Lung (tissue), 12 donors: ENCODE measurements around the gene DKK3. TPM values are rescaled to one million over a fixed set of nuclear protein-coding genes. Genes with fewer than 3 reads are reported as not detected.

Experiments
- ATAC-seq: fragments of 200-7000 bp; cut with Tn5 transposase; one replicate; pipeline ENCODE4 v1.9.1; 2020; ENCODE audit warnings: moderate number of reproducible peaks; ENCODE audit not compliant: insufficient read depth, low FRiP score
- DNase-seq, 3 donors: peaks; one replicate each; pipeline ENCODE4 v3.0.0-alpha.2; 2013 to 2017
- H3K27ac ChIP-seq, 2 donors: one replicate each; pipeline ENCODE4 v1.5.1; 2013; ENCODE audit warnings: mild to moderate bottlenecking in 2 of 2, moderate library complexity in 2 of 2, control low read depth in 1 of 2, inconsistent platforms in 1 of 2, low read depth in 1 of 2, low read length in 1 of 2
- H3K27me3 ChIP-seq, 3 donors: one replicate each; pipeline ENCODE4 v1.5.1; 2013; ENCODE audit warnings: low read length in 2 of 3; ENCODE audit not compliant: control insufficient read depth in 3 of 3, insufficient read depth in 3 of 3
- H3K36me3 ChIP-seq, 4 donors: one replicate each; pipeline ENCODE4 v1.5.1; 2013; ENCODE audit warnings: low read length in 4 of 4, mild to moderate bottlenecking in 1 of 4, moderate library complexity in 1 of 4; ENCODE audit not compliant: control insufficient read depth in 4 of 4, insufficient read depth in 4 of 4
- H3K4me1 ChIP-seq, 5 donors: one replicate each; pipeline ENCODE4 v1.5.1; 2013; ENCODE audit warnings: low read length in 5 of 5, mild to moderate bottlenecking in 2 of 5, moderate library complexity in 1 of 5; ENCODE audit not compliant: control insufficient read depth in 5 of 5, insufficient read depth in 5 of 5
- H3K4me3 ChIP-seq: one replicate; pipeline ENCODE4 v1.5.1; 2013; ENCODE audit warnings: mild to moderate bottlenecking, control low read depth, moderate library complexity
- H3K9ac ChIP-seq, 2 donors: one replicate each; pipeline ENCODE4 v1.5.1; 2013; ENCODE audit warnings: low read length in 2 of 2, control low read depth in 1 of 2; ENCODE audit not compliant: insufficient read depth in 1 of 2
- H3K9me3 ChIP-seq, 4 donors: one replicate each; pipeline ENCODE4 v1.5.1; 2013; ENCODE audit warnings: low read length in 3 of 4, mild to moderate bottlenecking in 1 of 4, moderate library complexity in 1 of 4; ENCODE audit not compliant: control insufficient read depth in 4 of 4, insufficient read depth in 3 of 4
- WGBS, 2 donors: extraction: QIAGEN DNeasy Blood & Tissue Kit; methylation state at CpG; one replicate each; pipeline ENCODE4 v1.1.7; 2013; 5-methylcytosine and 5-hydroxymethylcytosine counted together
- polyA plus RNA-seq, 2 donors: library from polyadenylated mRNA; stranded (reverse); fragments of 200-250 nt; gene quantifications; one replicate each; pipeline ENCODE4 v1.2.1, GENCODE V29; 2013
- total RNA-seq, 2 donors: library from RNA; depleted of rRNA in 1 of 2; stranded (reverse); fragments of >200 nt in 1 of 2; gene quantifications; one replicate each; pipeline ENCODE4 v1.2.1, GENCODE V29; 2014 to 2021
- TF ChIP-seq, protein P1 (sequence below): IDR thresholded peaks from 2 replicates; pipeline ENCODE4 v1.5.1; 2012; ENCODE audit warnings: mild to moderate bottlenecking; ENCODE audit errors: control extremely low read depth, extremely low read depth
- donor health status: control.
- donor health status: control.
- donor health status: Bipolar disorder and iron deficiency.
- donor health status: healthy.
- donor health status: DM: yes; HTN: yes; CAD: no.

The DKK3 gene
- total and polyA plus RNA-seq, 4 donors: 45.3 to 121 (median 94.5) TPM

DNA sequence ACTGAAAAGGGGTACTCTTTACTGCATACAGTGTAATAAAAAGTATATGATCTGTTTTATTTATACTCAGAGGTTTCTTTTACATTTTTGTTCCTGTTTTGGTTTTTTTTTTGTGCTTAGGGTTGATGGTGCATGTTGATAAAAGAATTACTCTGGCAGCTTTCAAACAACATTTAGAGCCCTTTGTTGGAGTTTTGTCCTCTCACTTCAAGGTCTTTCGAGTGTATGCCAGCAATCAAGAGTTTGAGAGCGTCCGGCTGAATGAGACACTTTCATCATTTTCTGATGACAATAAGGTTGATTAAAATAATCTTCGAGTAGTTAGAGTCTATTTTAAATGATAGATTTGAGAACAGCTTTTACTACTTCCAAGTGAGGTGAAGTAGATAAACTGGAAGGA, 60.6 kb downstream of the DKK3 start:
- no peaks in the 10 kb centered on the region for H3K9me3 ChIP-seq
- H3K9ac ChIP-seq: no peak overlapping the region
- 73 to 83% methylated on average over 4 of the region's 4 CpGs for WGBS, 2 donors
- ATAC-seq (no peak), DNase-seq (no peak)
- peak overlapping the region in 1 of 2 donors; percentile 9 for H3K27ac ChIP-seq
- H3K4me1 ChIP-seq: peaks cover 0 to 14% (median 0%) of the 10 kb centered on the region in 5 donors
- H3K27me3 ChIP-seq: no peaks in the 10 kb centered on the region
- no peak overlapping the region for H3K4me3 ChIP-seq
- peaks cover 3 to 40% (median 27%) of the 10 kb centered on the region in 4 donors for H3K36me3 ChIP-seq
- TF ChIP-seq, protein P1, sequence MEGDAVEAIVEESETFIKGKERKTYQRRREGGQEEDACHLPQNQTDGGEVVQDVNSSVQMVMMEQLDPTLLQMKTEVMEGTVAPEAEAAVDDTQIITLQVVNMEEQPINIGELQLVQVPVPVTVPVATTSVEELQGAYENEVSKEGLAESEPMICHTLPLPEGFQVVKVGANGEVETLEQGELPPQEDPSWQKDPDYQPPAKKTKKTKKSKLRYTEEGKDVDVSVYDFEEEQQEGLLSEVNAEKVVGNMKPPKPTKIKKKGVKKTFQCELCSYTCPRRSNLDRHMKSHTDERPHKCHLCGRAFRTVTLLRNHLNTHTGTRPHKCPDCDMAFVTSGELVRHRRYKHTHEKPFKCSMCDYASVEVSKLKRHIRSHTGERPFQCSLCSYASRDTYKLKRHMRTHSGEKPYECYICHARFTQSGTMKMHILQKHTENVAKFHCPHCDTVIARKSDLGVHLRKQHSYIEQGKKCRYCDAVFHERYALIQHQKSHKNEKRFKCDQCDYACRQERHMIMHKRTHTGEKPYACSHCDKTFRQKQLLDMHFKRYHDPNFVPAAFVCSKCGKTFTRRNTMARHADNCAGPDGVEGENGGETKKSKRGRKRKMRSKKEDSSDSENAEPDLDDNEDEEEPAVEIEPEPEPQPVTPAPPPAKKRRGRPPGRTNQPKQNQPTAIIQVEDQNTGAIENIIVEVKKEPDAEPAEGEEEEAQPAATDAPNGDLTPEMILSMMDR: no peak

DNA sequence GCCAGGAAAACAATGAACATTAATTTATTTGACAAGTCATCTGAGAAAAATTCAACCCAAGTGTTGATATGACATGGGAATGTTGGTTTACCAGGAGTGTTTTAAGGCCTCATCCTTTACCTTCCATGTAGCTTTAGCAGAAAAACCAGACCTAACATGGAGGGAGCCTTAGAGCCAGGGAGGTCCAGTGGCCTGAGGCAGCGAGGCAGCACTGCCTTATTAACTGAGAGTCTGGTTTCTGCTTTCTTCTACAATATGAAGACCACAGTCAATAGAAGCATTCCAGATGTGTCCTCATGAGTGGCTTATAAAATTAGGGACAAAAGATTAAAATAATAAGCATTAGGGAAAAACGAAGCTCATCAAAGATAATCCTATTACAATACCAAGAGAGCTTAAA, 61.5 kb downstream of the DKK3 start:
- DNase-seq (no peak), ATAC-seq (no peak)
- peaks cover 1 to 36% (median 29%) of the 10 kb centered on the region in 4 donors for H3K36me3 ChIP-seq
- H3K27ac ChIP-seq: no peak overlapping the region
- TF ChIP-seq, protein P1: no peak
- H3K4me3 ChIP-seq: no peak overlapping the region
- H3K27me3 ChIP-seq: no peaks in the 10 kb centered on the region
- 97 to 98% methylated on average over 2 of the region's 2 CpGs for WGBS, 2 donors
- no peaks in the 10 kb centered on the region for H3K9me3 ChIP-seq
- no peak overlapping the region for H3K9ac ChIP-seq
- H3K4me1 ChIP-seq: peaks cover 0 to 14% (median 0%) of the 10 kb centered on the region in 5 donors

DNA sequence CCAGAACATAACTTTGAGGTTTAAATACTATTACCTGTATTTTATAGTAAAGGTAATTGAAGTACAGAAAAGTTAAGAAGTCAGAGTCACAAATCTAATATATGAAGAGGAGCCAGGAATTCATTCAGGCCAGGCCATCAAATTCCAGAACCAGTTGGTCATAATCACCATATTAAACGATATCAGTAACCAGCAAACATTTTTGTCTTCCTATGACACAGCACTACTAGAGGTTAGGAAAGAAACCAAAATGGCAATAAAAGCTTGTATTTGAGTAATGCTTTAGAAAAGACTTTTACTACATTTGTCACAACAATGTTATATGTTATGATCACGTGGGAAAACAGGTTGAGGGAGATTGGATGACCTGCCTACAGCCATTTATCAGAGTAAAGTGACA, 62.2 kb downstream of the DKK3 start:
- Histone ChIP-seq H3K27ac (peak overlapping the region in 1 of 2 donors; percentile 60), H3K4me3 (no peak overlapping the region), H3K9me3 (no peaks in the 10 kb centered on the region), H3K9ac (no peak overlapping the region), H3K4me1 (peaks cover 0 to 14% (median 0%) of the 10 kb centered on the region in 5 donors), H3K27me3 (no peaks in the 10 kb centered on the region), H3K36me3 (peaks cover 1 to 30% (median 24%) of the 10 kb centered on the region in 4 donors)
- TF ChIP-seq, protein P1: no peak
- ATAC-seq: no peak
- DNase-seq: no peak
- 87 to 91% methylated on average over 2 of the region's 2 CpGs for WGBS, 2 donors

DNA sequence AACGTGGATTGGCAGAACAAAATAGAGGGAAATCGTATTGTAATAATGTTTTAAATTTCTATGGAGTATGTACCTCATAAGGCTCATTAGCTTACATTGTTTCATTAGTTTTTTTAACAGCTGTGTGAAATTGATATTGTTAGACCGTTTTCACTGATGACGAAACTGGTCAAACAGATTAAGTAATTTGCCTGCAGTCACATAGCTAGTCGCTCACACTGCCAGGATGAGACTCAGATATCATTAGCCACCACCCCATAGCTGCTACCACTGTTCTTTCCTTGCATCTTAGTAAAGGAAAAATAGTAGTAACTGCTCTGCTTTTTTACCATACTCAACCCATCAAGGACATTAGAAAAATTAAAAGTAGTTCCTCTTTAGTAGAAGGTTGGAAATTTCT, 64.0 kb downstream of the DKK3 start:
- TF ChIP-seq, protein P1: no peak
- Histone ChIP-seq H3K4me1 (peaks cover 0 to 14% (median 0%) of the 10 kb centered on the region in 5 donors), H3K9ac (no peak overlapping the region), H3K36me3 (peaks cover 4 to 29% (median 21%) of the 10 kb centered on the region in 4 donors), H3K9me3 (no peaks in the 10 kb centered on the region), H3K27ac (no peak overlapping the region), H3K27me3 (no peaks in the 10 kb centered on the region), H3K4me3 (no peak overlapping the region)
- ATAC-seq (no peak), DNase-seq (no peak)
- WGBS, 2 donors: 58 to 78% methylated on average over 5 of the region's 5 CpGs
